Parathyroid adenoma (tissue), 2 donors: ENCODE measurements around the gene ULK4.
"Not testable (repeated sequence)": the region's sequence is repeated elsewhere in the genome, so short reads cannot be mapped to it uniquely, and the experiment has no call there.

Experiments
- H2AFZ ChIP-seq: fragments of 300-600 bp; sonication (generic); one replicate; pipeline ENCODE4 v1.7.0; 2017; ENCODE audit warnings: antibody characterized with exemption, mild to moderate bottlenecking
- H3K27ac ChIP-seq: fragments of 300-600 bp; sonication (generic); one replicate; pipeline ENCODE4 v1.7.0; 2017
- H3K27me3 ChIP-seq: fragments of 300-600 bp; sonication (generic); one replicate; pipeline ENCODE4 v1.7.0; 2017; ENCODE audit warnings: low read length; ENCODE audit not compliant: control insufficient read depth, insufficient read depth
- H3K36me3 ChIP-seq: fragments of 300-600 bp; sonication (generic); one replicate; pipeline ENCODE4 v1.7.0; 2017; ENCODE audit warnings: low read length; ENCODE audit not compliant: control insufficient read depth, insufficient read depth
- H3K4me1 ChIP-seq: fragments of 300-600 bp; sonication (generic); one replicate; pipeline ENCODE4 v1.7.0; 2017; ENCODE audit warnings: control low read depth
- H3K4me2 ChIP-seq: fragments of 300-600 bp; sonication (generic); one replicate; pipeline ENCODE4 v1.7.0; 2017; ENCODE audit warnings: low read length
- H3K4me3 ChIP-seq: fragments of 300-600 bp; sonication (generic); one replicate; pipeline ENCODE4 v1.7.0; 2017; ENCODE audit warnings: low read depth, low read length
- H3K79me2 ChIP-seq: fragments of 300-600 bp; sonication (generic); one replicate; pipeline ENCODE4 v1.7.0; 2017; ENCODE audit warnings: control low read depth
- H3K9ac ChIP-seq: fragments of 300-600 bp; sonication (generic); one replicate; pipeline ENCODE4 v1.7.0; 2017; ENCODE audit warnings: mild to moderate bottlenecking
- H3K9me3 ChIP-seq: fragments of 300-600 bp; sonication (generic); one replicate; pipeline ENCODE4 v1.7.0; 2017; ENCODE audit warnings: low read length; ENCODE audit not compliant: control insufficient read depth
- CTCF ChIP-seq: fragments of 300-600 bp; sonication (generic); IDR thresholded peaks from one replicate; pipeline ENCODE4 v1.7.0; 2017; ENCODE audit warnings: antibody characterized with exemption, mild to moderate bottlenecking
- donor health status: primary hyperparathyroidism.

ULK4 gene

DNA sequence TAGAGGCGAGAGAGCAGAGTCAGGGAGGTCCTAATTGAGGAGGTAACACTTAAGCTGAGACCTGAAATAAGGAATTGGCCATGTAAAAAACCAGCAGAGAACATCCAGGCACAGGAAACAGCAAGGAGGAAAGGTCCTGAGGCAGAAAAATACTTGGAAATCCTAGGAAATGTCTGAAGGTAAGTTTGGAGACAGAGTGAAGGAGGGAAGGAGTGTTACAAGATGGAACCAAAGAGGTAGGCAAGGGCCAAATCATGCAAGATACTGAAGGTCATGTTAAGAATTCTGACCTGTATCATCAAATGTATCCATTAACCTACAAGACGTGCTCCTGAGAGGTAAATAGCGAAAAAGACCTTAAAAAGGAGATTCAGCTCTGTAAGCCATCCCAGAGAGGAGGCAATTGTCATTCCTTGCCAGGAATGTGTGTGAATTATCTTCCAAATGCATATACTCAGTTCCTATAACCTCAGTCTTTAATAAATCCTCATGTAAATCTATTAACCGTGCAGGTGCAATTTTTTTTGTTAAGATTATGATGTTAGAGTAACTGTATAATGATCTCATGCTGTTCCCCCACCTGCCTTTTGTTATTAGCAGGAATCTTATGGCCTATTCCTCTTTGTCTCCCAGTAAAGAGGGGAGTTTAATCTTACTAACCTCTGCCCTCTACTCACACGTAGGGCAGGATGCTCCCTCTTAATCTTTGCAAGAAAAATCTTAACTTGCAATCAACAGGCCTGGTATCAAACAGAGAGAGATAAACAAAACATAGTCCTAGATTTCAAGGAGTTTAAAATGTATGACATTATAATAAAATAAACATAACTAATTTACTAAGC, 166.9 kb downstream of the ULK4 start:
- Histone ChIP-seq H2AFZ (no peak overlapping the region), H3K79me2 (no peaks in the 10 kb centered on the region), H3K9ac (no peak overlapping the region), H3K27ac (no peak overlapping the region), H3K4me3 (no peak overlapping the region), H3K9me3 (no peaks in the 10 kb centered on the region), H3K4me2 (no peak overlapping the region), H3K4me1 (peaks cover 3% of the 10 kb centered on the region), H3K27me3 (no peaks in the 10 kb centered on the region), H3K36me3 (no peaks in the 10 kb centered on the region)
- TF ChIP-seq CTCF = no peak

DNA sequence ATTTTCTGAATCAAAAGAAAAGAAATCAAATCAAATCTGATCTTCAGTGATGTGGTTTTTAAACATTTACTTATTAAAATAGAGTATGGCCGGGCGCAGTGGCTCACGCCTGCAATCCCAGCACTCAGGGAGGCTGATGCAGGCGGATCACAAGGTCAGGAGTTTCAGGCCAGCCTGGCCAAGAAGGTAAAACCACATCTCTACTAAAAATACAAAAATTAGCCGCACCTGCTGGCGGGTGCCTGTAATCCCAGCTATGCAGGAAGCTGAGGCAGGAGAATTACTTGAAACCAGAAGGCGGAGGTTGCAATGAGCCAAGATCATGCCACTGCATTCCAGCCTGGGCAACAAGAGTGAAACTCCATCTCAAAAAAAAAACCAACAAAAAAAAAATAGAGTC, 169.1 kb downstream of the ULK4 start:
- no peak overlapping the region for H3K9ac ChIP-seq
- peaks cover 3% of the 10 kb centered on the region for H3K4me1 ChIP-seq
- TF ChIP-seq CTCF = peak; percentile 12
- no peaks in the 10 kb centered on the region for H3K27me3 ChIP-seq
- peak overlapping the region; percentile 47 for H2AFZ ChIP-seq
- H3K27ac ChIP-seq = peak overlapping the region; percentile 0
- H3K9me3 ChIP-seq = no peaks in the 10 kb centered on the region
- H3K79me2 ChIP-seq = no peaks in the 10 kb centered on the region
- no peak overlapping the region for H3K4me3 ChIP-seq
- no peaks in the 10 kb centered on the region for H3K36me3 ChIP-seq
- H3K4me2 ChIP-seq = no peak overlapping the region

DNA sequence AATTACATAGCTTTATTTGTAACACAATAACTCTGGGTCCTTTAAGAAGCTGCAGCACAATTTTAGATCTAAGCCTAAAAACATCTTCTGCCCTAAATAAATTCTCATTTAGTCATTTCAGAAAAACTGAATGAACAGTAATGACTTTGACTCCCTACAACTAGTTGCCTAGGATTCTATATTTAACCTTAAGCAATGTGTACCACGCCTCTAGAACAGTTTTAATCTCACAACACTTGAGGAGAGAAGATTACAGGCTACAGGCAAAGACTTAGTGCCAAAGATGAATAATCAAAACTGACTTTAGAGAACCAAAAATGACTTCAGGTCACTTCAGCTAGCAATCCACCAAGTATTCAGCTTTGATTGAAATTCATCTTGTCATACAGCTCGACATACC, 192.8 kb downstream of the ULK4 start:
- no peaks in the 10 kb centered on the region for H3K9me3 ChIP-seq
- H3K4me3 ChIP-seq = no peak overlapping the region
- H3K36me3 ChIP-seq = no peaks in the 10 kb centered on the region
- H3K27me3 ChIP-seq = no peaks in the 10 kb centered on the region
- no peak overlapping the region for H3K4me2 ChIP-seq
- no peak for TF ChIP-seq CTCF
- H3K27ac ChIP-seq = no peak overlapping the region
- no peak overlapping the region for H3K9ac ChIP-seq
- no peaks in the 10 kb centered on the region for H3K79me2 ChIP-seq
- H2AFZ ChIP-seq = no peak overlapping the region
- H3K4me1 ChIP-seq = no peaks in the 10 kb centered on the region

- Histone ChIP-seq H3K36me3 (no peaks in the 10 kb centered on the region), H3K4me3 (no peak overlapping the region), H3K27me3 (no peaks in the 10 kb centered on the region), H3K27ac (no peak overlapping the region), H3K4me1 (no peaks in the 10 kb centered on the region), H2AFZ (no peak overlapping the region), H3K9me3 (no peaks in the 10 kb centered on the region), H3K4me2 (no peak overlapping the region), H3K79me2 (no peaks in the 10 kb centered on the region), H3K9ac (no peak overlapping the region)
- TF ChIP-seq CTCF = no peak
These were observed 193.5 kb downstream of the ULK4 start for GRCh38 chr3:41768363-41768762.

DNA sequence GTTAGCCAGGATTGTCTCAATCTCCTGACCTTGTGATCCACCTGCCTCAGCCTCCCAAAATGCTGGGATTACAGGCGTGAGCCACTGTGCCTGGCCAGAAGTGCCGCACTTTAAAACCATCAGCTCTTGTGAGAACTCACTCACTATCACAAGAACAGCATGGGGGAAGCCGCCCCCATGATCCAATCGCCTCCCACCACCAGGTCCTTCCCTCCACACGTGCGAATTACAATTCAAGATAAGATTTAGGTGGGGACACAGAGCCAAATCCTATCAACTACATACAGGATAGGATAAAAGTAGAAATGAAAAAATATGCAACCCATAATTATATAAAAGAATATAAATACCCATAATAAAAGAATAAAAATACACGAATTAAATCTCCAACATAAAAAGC, 199.0 kb downstream of the ULK4 start:
- H3K4me2 ChIP-seq, H3K79me2 ChIP-seq, H2AFZ ChIP-seq, H3K4me1 ChIP-seq, H3K9me3 ChIP-seq, H3K27ac ChIP-seq, H3K9ac ChIP-seq, H3K4me3 ChIP-seq, H3K36me3 ChIP-seq, H3K27me3 ChIP-seq: not testable (repeated sequence)
